ENCODE data around the gene NCOA7.
A peak's percentile ranks its signal among the peaks of the same experiment; 100 is the strongest.
"Not testable (repeated sequence)": the region's sequence is repeated elsewhere in the genome, so short reads cannot be mapped to it uniquely, and the experiment has no call there.

NCOA7 gene

GRCh38 chr6:125846292-125847024 lies 55.7 kb downstream of the NCOA7 start:
- Histone ChIP-seq H3K27me3 (ENCODE audit: insufficient read depth, poor library complexity, severe bottlenecking) (no peaks in the 10 kb centered on the region), H3K27ac (replicated peaks) (no peak overlapping the region; the same call in 1 of the 2 replicates), H3K4me3 (replicated peaks; ENCODE audit: insufficient read depth, low read length) (no peak overlapping the region)
- no peak for DNase-seq (ENCODE audit: low read depth in 1 of 2, low spot score in 1 of 2)
- TF ChIP-seq REST (IDR thresholded peaks at IDR 0.05; ENCODE audit: insufficient replicate concordance, low read depth) (no peak), GABPA (IDR thresholded peaks at IDR 0.05; ENCODE audit: low read depth) (no peak), POLR2AphosphoS5 (IDR thresholded peaks at IDR 0.05; ENCODE audit: low read depth) (no peak), SPI1 (IDR thresholded peaks at IDR 0.05; ENCODE audit: borderline replicate concordance, low read depth) (no peak)
- TF ChIP-seq, protein P1, sequence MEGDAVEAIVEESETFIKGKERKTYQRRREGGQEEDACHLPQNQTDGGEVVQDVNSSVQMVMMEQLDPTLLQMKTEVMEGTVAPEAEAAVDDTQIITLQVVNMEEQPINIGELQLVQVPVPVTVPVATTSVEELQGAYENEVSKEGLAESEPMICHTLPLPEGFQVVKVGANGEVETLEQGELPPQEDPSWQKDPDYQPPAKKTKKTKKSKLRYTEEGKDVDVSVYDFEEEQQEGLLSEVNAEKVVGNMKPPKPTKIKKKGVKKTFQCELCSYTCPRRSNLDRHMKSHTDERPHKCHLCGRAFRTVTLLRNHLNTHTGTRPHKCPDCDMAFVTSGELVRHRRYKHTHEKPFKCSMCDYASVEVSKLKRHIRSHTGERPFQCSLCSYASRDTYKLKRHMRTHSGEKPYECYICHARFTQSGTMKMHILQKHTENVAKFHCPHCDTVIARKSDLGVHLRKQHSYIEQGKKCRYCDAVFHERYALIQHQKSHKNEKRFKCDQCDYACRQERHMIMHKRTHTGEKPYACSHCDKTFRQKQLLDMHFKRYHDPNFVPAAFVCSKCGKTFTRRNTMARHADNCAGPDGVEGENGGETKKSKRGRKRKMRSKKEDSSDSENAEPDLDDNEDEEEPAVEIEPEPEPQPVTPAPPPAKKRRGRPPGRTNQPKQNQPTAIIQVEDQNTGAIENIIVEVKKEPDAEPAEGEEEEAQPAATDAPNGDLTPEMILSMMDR (IDR thresholded peaks at IDR 0.05; ENCODE audit: insufficient read depth, low read length), result no peak

GRCh38 chr6:125848286-125848685 lies 57.5 kb downstream of the NCOA7 start:
- not testable (repeated sequence) for H3K27ac ChIP-seq (replicated peaks); H3K4me3 ChIP-seq (replicated peaks; ENCODE audit: insufficient read depth, low read length); H3K27me3 ChIP-seq (ENCODE audit: insufficient read depth, poor library complexity, severe bottlenecking); DNase-seq (ENCODE audit: low read depth in 1 of 2, low spot score in 1 of 2)

GRCh38 chr6:125850361-125850760 lies 59.6 kb downstream of the NCOA7 start:
- H3K27me3 ChIP-seq (ENCODE audit: insufficient read depth, poor library complexity, severe bottlenecking), result no peaks in the 10 kb centered on the region
- H3K4me3 ChIP-seq (replicated peaks; ENCODE audit: insufficient read depth, low read length), result no peak overlapping the region
- TF ChIP-seq POLR2AphosphoS5 (IDR thresholded peaks at IDR 0.05; ENCODE audit: low read depth) (no peak), REST (IDR thresholded peaks at IDR 0.05; ENCODE audit: insufficient replicate concordance, low read depth) (no peak), SPI1 (IDR thresholded peaks at IDR 0.05; ENCODE audit: borderline replicate concordance, low read depth) (no peak), GABPA (IDR thresholded peaks at IDR 0.05; ENCODE audit: low read depth) (no peak)
- TF ChIP-seq, protein P1 (IDR thresholded peaks at IDR 0.05; ENCODE audit: insufficient read depth, low read length), result no peak
- H3K27ac ChIP-seq (replicated peaks), result no peak overlapping the region
- DNase-seq (ENCODE audit: low read depth in 1 of 2, low spot score in 1 of 2), result no peak

- no peak for DNase-seq (ENCODE audit: low read depth in 1 of 2, low spot score in 1 of 2)
- H3K4me3 ChIP-seq (replicated peaks; ENCODE audit: insufficient read depth, low read length), result no peak overlapping the region
- TF ChIP-seq SPI1 (IDR thresholded peaks at IDR 0.05; ENCODE audit: borderline replicate concordance, low read depth), result no peak
- H3K27me3 ChIP-seq (ENCODE audit: insufficient read depth, poor library complexity, severe bottlenecking), result no peaks in the 10 kb centered on the region
- H3K27ac ChIP-seq (replicated peaks), result no peak overlapping the region
Measured at GRCh38 chr6:125852587-125852986, 61.8 kb downstream of the NCOA7 start.

DNA sequence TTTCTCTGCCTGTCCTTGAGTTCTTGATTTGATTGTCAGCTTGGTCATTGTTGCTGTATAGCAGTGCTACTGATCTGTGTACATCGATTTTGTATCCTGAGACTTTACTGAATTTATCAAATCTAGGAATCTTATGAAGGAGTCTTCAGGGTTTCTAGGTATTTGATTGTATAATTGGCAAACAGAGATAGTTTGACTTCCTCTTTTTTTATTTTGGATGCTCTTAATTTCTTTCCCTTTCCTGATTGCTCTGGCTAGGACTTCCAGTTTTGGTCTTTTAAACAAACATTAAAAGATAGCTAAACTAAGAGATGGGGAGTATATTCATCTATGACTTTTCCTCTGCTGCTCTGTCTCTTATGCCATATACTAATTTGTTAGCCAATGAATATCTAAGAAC lies 62.4 kb downstream of the NCOA7 start:
- DNase-seq (ENCODE audit: low read depth in 1 of 2, low spot score in 1 of 2), result no peak
- Histone ChIP-seq H3K27me3 (ENCODE audit: insufficient read depth, poor library complexity, severe bottlenecking) (no peaks in the 10 kb centered on the region), H3K27ac (replicated peaks) (no peak overlapping the region), H3K4me3 (replicated peaks; ENCODE audit: insufficient read depth, low read length) (no peak overlapping the region)
- TF ChIP-seq, protein P1 (IDR thresholded peaks at IDR 0.05; ENCODE audit: insufficient read depth, low read length), result no peak
- TF ChIP-seq SPI1 (IDR thresholded peaks at IDR 0.05; ENCODE audit: borderline replicate concordance, low read depth) (peak; percentile 77), GABPA (IDR thresholded peaks at IDR 0.05; ENCODE audit: low read depth) (no peak)

Measured in HL-60 (cell line).